ENCODE measurements around the gene TMEFF2.

GRCh38 chr2:192030856-192031255 lies 163.9 kb downstream of the TMEFF2 start:
- TF ChIP-seq EZH2 (IDR thresholded peaks at IDR 0.05; ENCODE audit: insufficient read depth, poor library complexity, severe bottlenecking) (no peak), EZH2phosphoT487 (IDR thresholded peaks at IDR 0.05; ENCODE audit: insufficient read depth, low read depth) (no peak)

Data from GM23248 (cell line).